Vagina (tissue), 2 donors: ENCODE results near the gene EWSR1.

ENCODE experiments used
- CTCF ChIP-seq, 3 experiments: fragments of 450-650 bp in 2 of 3; fragments of 200-600 bp in 1 of 3; sonication (generic) in 1 of 3; IDR thresholded peaks; one replicate each; pipeline ENCODE4 v1.5.1; 2017 to 2019; ENCODE audit warnings: antibody characterized with exemption in 3 of 3, mild to moderate bottlenecking in 2 of 3, moderate library complexity in 2 of 3
- POLR2A ChIP-seq, 2 donors: fragments of 450-650 bp; IDR thresholded peaks; one replicate each; pipeline ENCODE4 v1.6.1; 2017; ENCODE audit warnings: antibody characterized with exemption in 2 of 2, mild to moderate bottlenecking in 2 of 2, moderate library complexity in 2 of 2

GRCh38 chr22:29330291-29330690 is 62.2 kb downstream of the EWSR1 start:
- TF ChIP-seq CTCF (IDR thresholded peaks at IDR 0.05) (no peak), POLR2A (IDR thresholded peaks at IDR 0.05) (no peak)
